GM18507 (cell line): ENCODE results near the gene TM4SF20.

Source experiments
- DNase-seq: peaks from one replicate; pipeline ENCODE4 v3.0.0; 2011; ENCODE audit warnings: low read depth; ENCODE audit not compliant: insufficient read length; ENCODE audit errors: extremely low spot score
- FAIRE-seq: peaks from 2 replicates; lab custom pipeline; 2011; peaks lifted over from hg19 to GRCh38; lab: Jason Lieb, UNC

The TM4SF20 gene, protein sequence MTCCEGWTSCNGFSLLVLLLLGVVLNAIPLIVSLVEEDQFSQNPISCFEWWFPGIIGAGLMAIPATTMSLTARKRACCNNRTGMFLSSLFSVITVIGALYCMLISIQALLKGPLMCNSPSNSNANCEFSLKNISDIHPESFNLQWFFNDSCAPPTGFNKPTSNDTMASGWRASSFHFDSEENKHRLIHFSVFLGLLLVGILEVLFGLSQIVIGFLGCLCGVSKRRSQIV

GRCh38 chr2:227379095-227379494 is at the start of gene TM4SF20:
Gene TM4SF20 (minus strand): TSS chr2:227379306. CDS start chr2:227379268, 38 bp downstream.
- FAIRE-seq (no peak), DNase-seq (no peak)

GRCh38 chr2:227428731-227429285 is 49.7 kb upstream of the TM4SF20 start:
- no peak for FAIRE-seq

DNA sequence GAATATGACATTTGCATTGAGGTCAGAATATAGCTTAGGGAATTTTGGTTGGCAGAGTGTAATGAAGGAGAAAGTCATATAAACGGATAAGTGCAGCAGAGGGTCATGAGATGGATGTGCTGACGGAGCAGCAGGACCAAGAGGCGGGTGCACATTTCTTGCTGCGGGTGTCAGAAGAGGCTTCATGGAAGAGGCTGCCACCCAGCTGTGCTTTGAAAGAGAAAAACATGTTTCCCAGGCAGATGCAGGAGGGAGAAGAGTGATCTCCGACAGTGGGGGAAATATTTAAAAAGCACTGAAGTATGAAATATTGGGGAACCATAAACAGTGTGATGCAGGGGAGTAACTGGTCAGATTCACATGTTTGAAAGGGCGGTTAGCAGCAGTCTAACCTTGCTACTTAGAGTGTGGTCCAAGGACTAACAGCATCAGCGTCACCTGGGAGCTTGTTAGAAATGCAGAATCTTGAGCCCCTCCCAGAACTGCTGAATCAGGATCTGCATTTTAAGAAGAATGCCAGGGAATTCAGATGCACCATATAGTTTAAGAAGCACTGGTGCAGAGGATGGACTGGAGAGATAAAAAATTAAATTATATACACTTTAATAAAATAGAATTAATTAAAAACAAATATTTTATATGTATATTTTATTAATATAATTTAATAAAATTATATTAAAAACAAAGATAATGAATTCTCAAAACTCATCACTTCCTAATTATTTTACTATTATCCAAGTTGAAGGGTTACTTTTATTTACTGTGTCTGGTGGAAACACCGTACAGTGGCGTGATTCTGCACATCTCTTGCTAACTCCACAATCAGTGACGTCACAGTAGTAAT is 44.8 kb upstream of the TM4SF20 start:
- no peak for DNase-seq
- FAIRE-seq = no peak

More at GRCh38 chr2:227428731-227429285, 49.7 kb upstream of the TM4SF20 start:
- DNase-seq = no peak

DNA sequence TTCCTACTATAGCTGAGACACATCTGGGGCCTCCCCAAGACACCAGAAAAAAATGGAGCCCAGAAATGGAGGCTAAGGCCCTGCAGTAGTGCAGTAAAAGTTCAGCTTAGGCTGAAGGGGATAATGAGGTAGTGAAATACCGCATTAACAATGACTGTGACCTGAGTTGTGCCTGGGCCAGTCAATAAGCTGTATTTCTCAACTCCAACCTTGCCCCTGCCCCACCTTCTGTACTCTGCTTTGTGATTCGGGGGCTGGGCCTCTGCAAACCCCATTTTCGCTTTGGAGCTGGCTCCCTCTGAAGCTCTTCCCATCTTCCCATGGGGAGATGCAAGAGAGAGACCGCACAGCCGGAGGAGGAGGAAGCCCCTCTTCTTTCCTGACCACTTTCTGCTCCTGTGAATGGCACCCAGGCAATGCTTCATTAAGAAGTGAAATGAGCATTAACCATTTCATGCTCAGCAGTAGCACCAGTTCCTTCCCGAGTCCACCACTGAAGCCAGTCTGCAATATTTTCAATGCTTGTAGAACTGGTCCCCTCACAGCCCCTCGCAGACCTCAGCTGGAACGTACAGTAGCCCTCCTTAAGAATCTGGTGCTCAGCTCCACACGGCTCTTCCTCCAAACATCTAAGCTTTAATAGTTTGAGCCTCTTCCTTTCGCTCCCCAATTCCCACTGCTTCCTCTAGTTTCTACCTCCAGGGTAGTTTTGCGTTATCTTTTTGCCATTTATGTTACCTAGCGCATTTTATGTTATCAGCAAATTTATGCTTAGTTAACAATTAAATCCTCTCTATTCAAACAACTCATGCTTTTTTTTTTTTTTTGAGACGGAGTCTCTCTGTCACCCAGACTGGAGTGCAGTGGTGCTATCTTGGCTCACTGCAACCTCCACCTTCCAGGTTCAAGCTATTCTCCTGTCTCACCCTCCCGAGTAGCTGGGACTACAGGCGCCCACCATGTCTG is 41.3 kb upstream of the TM4SF20 start:
- no peak for DNase-seq
- FAIRE-seq = no peak

DNA sequence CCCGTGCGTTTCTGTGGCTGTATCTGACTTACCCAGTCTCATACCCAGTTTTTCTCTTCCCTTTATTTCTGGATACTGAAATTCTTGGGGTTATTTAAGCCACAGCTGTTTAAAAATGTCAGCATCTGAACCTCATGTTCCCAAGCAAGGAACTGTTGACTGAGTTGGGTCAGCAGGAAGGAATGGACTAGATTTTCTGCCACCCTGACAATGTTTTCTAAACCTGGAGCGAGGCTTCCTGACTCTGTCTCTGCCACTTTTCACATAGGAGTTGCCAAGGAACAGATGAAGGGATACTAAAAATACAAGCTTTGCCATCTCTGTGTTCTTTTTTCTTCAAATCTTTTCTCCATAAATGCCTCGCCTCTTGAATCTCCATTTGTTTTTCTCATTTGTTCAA is 37.6 kb upstream of the TM4SF20 start:
- DNase-seq = no peak
- FAIRE-seq = no peak

DNA sequence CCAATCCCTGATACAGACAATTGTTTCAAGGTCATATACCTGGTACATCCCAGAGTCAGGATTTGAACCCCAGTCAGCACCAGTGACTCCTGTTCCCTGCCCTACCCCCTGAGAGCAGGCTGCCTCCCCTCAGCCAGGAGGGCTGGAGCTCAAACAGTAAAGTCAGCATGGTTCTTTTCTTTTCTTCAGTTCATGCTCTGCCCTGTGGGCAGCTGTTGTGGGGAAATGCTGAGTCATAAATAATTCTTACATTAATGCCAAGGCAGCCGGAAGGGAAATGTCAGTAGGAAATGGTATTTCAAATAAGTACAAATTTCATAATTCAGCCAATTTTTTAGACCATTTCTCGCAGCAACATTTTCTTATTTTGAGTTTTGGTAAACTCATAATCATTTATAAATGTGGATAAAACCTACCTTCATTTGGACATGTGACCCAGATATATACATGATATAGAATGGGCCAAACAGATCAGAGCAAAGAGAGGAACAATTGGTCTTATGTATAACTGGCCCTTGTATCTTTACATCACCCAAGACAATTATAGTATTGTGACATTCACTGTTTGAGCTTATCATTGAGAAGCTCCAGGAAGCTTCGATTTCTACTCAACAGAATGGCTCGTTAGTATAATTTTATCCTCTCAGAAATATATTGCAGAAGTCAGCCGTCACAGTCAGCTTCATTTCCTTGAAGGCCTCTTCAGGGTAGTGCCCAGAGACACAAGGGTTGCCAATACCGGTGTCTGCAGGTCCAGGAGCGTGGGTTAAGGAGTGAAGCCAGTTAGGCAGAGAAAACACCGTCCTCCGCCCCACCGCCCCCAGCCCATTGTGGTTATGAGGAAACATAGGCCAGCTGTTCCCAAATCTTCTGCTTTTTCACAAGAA is 36.7 kb upstream of the TM4SF20 start:
- FAIRE-seq (peak; percentile 49), DNase-seq (no peak)

- no peak for FAIRE-seq
These were observed 35.7 kb upstream of the TM4SF20 start for GRCh38 chr2:227414846-227415245.

DNA sequence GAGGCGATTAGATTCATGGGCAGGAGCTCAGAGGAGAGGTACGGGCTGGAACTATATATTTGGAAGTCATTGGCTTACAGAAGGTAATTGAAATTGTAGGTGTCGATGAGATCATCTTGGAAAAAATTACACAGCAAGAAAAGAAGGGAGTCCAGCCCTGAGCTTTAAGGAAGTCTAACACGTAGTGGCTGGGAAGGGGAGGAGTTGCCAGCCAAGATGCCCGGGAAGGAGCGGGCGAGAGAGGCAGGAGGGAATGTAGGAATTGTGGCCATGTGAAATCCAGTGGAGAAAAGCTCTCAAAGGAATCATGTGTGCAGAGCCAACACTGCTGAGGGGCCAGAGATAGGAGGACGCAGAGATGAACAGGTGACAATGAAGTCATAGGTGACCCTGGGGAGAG is 34.3 kb upstream of the TM4SF20 start:
- DNase-seq (no peak), FAIRE-seq (no peak)

More at GRCh38 chr2:227414846-227415245, 35.7 kb upstream of the TM4SF20 start:
- DNase-seq = no peak

GRCh38 chr2:227412877-227413276 is 33.8 kb upstream of the TM4SF20 start:
- no peak for FAIRE-seq
- DNase-seq = no peak

DNA sequence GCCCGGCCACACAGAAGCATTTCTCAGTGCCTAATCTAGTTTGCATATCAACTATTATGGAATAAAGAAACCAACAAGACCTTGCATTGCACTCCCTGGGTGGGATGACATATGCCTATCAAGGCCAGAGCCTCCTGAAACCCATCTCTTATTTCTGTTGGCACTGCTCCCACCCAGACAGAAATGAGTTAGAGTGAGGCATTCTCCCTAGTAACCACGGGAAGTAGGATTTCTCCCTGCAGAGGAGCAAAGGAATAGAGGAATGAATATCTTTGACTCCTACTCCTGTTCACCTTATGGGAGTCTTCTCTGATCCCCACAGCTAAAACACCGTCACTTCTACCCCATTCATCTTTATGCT is 32.9 kb upstream of the TM4SF20 start:
- DNase-seq = no peak
- no peak for FAIRE-seq

GRCh38 chr2:227411320-227411989 is 32.3 kb upstream of the TM4SF20 start:
- FAIRE-seq (peak; percentile 88), DNase-seq (no peak)

- DNase-seq = no peak
- FAIRE-seq = no peak
These were observed 31.1 kb upstream of the TM4SF20 start for GRCh38 chr2:227410191-227410590.

GRCh38 chr2:227407591-227408151 is 28.6 kb upstream of the TM4SF20 start:
- DNase-seq = no peak
- FAIRE-seq = no peak

- DNase-seq = no peak
These were observed 27.3 kb upstream of the TM4SF20 start for GRCh38 chr2:227406177-227407031.

DNA sequence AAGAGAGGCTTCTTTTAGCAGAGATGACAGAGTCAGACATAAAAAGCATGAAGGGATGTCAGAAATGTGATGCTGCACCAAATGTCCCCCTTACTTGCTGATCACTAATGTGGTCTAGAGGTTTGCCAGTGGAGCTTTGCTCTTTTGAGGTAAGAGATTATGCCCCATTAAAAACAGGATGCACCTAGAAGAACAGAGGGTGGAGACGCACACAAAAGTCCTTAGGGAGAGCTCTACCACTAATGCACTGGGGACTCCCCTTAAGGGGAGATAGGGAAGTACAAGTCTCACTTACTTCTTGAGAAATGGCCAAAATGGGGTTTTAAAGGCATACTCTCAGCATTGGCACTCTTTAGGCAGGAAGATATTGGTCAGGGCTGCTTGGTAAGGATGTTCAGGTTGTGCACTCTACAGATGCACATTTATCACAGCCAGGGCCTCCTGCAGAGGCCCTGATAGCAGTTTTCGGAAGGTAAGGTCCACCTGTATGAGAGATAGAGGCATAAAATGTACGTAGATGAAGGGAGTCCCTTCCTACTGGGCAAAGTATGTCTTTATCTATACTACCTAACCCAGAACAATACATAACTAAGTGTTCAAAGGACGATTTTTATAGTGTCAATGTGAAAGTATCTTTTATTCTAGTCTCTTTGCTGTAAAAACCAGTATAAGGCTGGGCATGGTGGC is 25.6 kb upstream of the TM4SF20 start:
- FAIRE-seq (no peak), DNase-seq (no peak)

More at GRCh38 chr2:227406177-227407031, 27.3 kb upstream of the TM4SF20 start:
- peak; percentile 64 for FAIRE-seq

- no peak for DNase-seq
- no peak for FAIRE-seq
These were observed 23.9 kb upstream of the TM4SF20 start for GRCh38 chr2:227402959-227403358.
